Nephron (organoid): Measurements from ENCODE around the gene GREB1.

ENCODE experiments used
- H3K27ac Mint-ChIP-seq, 3 experiments: 2 replicates each; pipeline ENCODE4 v1.8.0; 2020; ENCODE audit warnings: mixed read lengths in 3 of 3, mild to moderate bottlenecking in 2 of 3, moderate library complexity in 1 of 3
- H3K27me3 Mint-ChIP-seq: 2 replicates; pipeline ENCODE4 v1.8.0; 2021; ENCODE audit warnings: low read depth, mild to moderate bottlenecking, moderate library complexity, mixed read lengths
- H3K36me3 Mint-ChIP-seq: 2 replicates; pipeline ENCODE4 v1.8.0; 2020; ENCODE audit warnings: low read depth, mixed read lengths
- H3K4me1 Mint-ChIP-seq: 2 replicates; pipeline ENCODE4 v1.8.0; 2020; ENCODE audit warnings: mixed read lengths
- H3K4me3 Mint-ChIP-seq, 3 experiments: 2 replicates each; pipeline ENCODE4 v1.8.0; 2020; ENCODE audit warnings: mild to moderate bottlenecking in 3 of 3, mixed read lengths in 3 of 3, moderate library complexity in 2 of 3
- H3K9me3 Mint-ChIP-seq: 2 replicates; pipeline ENCODE4 v1.8.0; 2020; ENCODE audit warnings: mixed read lengths
- CTCF ChIP-seq, 3 experiments: fragments of 200-600 bp; sonication (generic); IDR thresholded peaks; one replicate each; pipeline ENCODE4 v1.5.0; 2021; ENCODE audit warnings: antibody characterized with exemption in 3 of 3; ENCODE audit not compliant: unreplicated experiment in 3 of 3

Gene GREB1

DNA sequence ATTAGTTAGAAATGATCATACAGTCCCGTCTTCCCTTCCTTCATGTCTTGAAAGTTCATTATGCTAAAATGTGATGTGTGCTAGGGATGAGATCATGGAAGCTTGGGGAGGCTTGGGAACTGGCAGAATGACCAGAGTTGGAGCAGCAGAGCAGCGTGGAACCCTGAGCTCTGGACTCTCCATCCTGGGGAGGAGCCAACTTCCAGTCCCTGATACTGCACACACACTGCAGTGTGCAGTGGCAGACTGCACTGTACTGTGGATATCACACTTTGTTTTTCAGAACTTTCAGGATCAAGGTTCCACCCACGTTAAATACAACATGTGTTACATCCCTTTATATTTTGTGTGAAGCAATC, 27.3 kb upstream of the GREB1 start:
- Mint-ChIP-seq H3K9me3 (peaks cover 11% of the 10 kb centered on the region), H3K36me3 (peaks cover 15% of the 10 kb centered on the region), H3K4me1 (peaks cover 4% of the 10 kb centered on the region), H3K27me3 (no peaks in the 10 kb centered on the region), H3K4me3 (no peak overlapping the region), H3K27ac (peak overlapping the region in 1 of 3 experiments; percentile 67)
- TF ChIP-seq CTCF (IDR thresholded peaks at IDR 0.05; ENCODE audit: unreplicated experiment in 3 of 3) = no peak

DNA sequence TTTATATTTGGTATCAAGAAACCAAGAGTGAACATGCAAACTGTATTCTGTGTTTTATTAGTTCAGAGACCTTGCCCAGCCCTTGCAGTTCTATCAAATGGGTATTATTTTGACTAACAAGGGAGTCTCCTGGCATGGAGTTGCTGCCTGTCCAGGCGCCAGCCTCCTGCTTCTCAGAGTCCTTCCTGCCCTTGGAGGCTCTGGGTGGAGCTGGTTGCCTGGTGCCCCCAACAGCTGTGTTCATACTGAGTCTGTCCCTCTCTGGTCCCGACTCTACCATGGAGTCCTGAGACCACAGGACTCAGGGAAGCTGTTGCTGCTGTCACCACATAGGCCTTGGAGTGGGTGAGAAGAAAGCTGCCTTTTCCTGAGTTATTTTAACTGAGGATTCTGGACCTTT, 26.3 kb upstream of the GREB1 start:
- no peak overlapping the region for H3K27ac Mint-ChIP-seq
- no peak overlapping the region for H3K4me3 Mint-ChIP-seq
- no peaks in the 10 kb centered on the region for H3K27me3 Mint-ChIP-seq
- TF ChIP-seq CTCF (IDR thresholded peaks at IDR 0.05; ENCODE audit: unreplicated experiment in 3 of 3) = no peak
- peaks cover 14% of the 10 kb centered on the region for H3K36me3 Mint-ChIP-seq
- H3K4me1 Mint-ChIP-seq = peaks cover 4% of the 10 kb centered on the region
- H3K9me3 Mint-ChIP-seq = peaks cover 11% of the 10 kb centered on the region

GRCh38 chr2:11508279-11508678, 25.6 kb upstream of the GREB1 start:
- Mint-ChIP-seq H3K9me3 (peaks cover 6% of the 10 kb centered on the region), H3K27me3 (no peaks in the 10 kb centered on the region), H3K4me3 (no peak overlapping the region), H3K4me1 (peaks cover 4% of the 10 kb centered on the region), H3K36me3 (peaks cover 7% of the 10 kb centered on the region), H3K27ac (no peak overlapping the region)
- no peak for TF ChIP-seq CTCF (IDR thresholded peaks at IDR 0.05; ENCODE audit: unreplicated experiment in 3 of 3)

DNA sequence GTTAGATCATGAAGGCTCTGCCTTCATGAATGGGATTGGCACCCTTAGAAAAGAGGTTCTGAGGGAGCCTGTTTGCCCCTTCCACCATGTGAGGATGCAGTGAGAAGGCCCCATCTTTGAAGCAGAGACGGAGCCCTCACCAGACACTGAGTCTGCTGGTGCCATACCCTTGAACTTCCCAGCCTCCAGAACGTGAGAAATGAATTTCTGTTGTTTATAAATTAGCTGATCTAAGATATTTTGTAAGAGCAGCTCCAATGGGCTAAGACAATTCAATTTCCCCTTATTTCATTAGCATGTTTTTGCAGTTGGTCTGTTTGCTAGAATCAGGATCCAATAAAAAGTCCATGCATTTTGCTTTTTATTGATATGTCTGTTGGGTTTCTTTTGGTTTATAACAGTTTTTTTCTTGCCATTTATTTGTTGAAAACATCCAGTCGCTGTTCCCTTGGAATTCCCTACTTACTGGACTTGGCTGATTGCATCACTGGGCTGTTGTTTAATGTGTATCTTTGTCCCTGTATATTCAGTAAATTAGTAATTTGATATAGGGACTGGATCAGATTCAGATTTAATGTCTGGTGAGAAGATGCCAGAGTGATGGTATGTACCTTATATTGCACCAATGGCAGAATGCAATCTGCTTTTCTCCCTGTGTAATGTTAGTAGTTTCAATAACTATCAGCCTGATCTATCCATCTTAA, 24.0 kb upstream of the GREB1 start:
- Mint-ChIP-seq H3K27me3 (no peaks in the 10 kb centered on the region), H3K4me3 (no peak overlapping the region), H3K36me3 (no peaks in the 10 kb centered on the region), H3K4me1 (peaks cover 4% of the 10 kb centered on the region), H3K27ac (no peak overlapping the region), H3K9me3 (no peaks in the 10 kb centered on the region)
- TF ChIP-seq CTCF (IDR thresholded peaks at IDR 0.05; ENCODE audit: unreplicated experiment in 3 of 3) = no peak

DNA sequence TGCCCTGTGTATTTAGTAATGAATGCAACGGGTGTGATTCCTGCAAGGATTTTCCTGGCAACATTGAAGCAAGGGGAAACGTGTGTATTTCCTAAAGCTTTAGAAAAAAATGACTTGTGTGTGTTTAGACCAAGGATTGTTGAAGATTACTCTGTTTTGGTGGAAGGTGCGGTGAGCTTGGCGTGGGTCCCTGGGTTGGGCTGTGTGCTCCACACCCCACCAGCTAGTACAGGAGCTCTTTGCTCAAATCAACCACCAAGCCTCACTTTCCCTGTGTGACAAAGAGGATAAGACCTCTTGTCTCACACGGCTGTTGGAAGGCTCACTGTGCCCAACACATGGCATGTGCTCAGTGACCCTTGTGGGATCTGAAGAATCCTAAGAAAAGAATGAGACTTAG, 21.4 kb upstream of the GREB1 start:
- TF ChIP-seq CTCF (IDR thresholded peaks at IDR 0.05; ENCODE audit: unreplicated experiment in 3 of 3) = no peak
- no peaks in the 10 kb centered on the region for H3K9me3 Mint-ChIP-seq
- no peak overlapping the region for H3K27ac Mint-ChIP-seq
- peaks cover 4% of the 10 kb centered on the region for H3K36me3 Mint-ChIP-seq
- H3K4me3 Mint-ChIP-seq = no peak overlapping the region
- H3K4me1 Mint-ChIP-seq = peaks cover 4% of the 10 kb centered on the region
- no peaks in the 10 kb centered on the region for H3K27me3 Mint-ChIP-seq

GRCh38 chr2:11513319-11513718, 20.5 kb upstream of the GREB1 start:
- Mint-ChIP-seq H3K4me3 (no peak overlapping the region), H3K4me1 (peaks cover 1% of the 10 kb centered on the region), H3K36me3 (peaks cover 10% of the 10 kb centered on the region), H3K27ac (no peak overlapping the region), H3K9me3 (no peaks in the 10 kb centered on the region), H3K27me3 (no peaks in the 10 kb centered on the region)
- TF ChIP-seq CTCF (IDR thresholded peaks at IDR 0.05; ENCODE audit: unreplicated experiment in 3 of 3) = no peak
